NCI-H524 (cell line): ENCODE measurements around the gene RHOA.
"Not testable (repeated sequence)": the region's sequence is repeated elsewhere in the genome, so short reads cannot be mapped to it uniquely, and the experiment has no call there.

Experiments
- DNase-seq, 2 experiments: peaks; one replicate each; lab custom pipeline; 2025; lab: John Stamatoyannopoulos, UW

The RHOA gene

DNA sequence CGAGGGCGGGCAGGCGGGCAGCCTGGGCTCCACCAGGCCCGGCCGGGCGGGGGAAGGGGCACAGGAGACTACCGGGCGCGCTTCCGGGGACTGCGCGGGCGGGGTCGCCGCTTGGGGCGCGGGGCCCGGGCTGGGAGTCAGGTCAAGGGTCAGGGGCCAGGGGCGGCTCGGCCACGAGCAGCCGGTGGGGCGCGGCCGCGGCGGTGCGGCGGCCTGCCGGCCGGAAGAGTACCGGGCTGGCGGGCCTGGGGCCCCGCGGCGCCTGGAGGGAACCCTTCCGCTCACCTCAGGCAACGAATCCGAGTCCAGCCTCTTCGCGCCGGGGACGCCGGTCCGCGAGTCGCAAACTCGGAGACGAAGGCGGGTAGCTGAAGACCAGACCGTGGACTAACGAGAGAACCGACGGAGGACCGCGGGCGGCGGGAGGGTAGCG, 225 bp downstream of the RHOA start:
- DNase-seq: peak in 1 of 2 experiments; percentile 43

DNA sequence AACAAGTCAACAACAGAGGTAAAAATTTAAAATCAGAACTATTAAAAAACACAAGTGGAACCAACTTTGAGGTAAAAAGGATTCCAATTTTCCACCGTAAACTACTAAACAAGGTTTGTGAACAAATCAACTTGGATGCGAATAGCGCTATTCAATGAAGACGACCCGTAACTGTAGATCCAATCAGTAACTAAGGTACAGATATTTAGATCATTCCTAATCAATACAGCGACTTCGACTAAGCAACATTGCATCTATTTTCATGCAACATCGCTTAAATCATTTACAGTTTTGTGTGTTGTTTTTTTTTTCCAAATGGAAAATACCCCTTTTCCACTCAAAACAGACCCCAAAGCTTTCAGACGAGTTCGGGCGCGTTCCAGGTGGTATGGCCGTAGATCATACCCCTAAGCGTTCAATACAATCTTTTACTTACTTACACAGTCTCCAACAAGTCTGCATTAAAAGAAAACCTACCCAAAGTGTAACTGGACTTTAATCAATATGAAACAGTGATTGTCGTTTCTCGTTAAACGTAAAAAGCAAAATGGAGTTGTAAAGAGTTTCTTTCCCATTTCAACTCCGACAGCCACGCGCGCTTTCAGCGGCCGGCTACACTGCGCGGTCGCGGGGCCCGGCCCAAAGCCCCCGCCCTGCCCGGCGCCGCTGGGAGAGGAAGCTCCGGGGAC, 786 bp downstream of the RHOA start:
- no peak for DNase-seq

DNA sequence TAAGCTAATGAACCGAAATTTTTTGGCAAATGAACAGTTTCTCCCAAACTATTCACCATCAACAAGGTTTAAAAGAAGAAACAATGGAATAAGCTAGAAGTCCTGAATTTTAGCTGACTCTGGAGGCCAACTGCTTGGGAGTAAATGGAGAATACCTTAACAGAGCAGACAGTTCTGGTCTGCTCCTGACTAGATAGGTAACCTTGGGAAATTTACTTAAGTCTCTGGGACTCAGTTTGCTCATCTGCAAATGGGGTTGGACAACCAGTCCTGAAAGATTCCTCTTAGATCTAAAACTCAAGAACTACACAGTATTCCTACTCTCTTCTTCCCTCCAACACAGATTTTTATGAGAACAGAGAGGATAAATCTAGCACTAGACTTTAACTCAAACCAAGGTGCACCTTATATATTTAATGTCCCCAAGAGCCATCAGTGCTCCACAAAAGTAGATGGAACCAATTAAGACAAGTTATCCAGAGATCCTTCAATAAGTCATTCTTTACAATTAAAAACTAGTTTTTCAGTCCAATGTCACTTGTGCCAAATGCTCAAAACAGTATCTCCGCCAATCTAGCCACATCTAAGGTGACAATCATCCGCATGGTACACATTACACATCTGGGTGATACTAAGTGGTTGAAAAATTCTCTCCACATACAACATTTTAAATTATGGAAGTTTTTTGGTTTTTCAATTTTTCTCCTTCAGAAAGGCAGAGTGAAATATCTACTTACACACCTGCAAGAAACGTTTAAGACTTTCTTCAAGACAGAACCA, 1.5 kb downstream of the RHOA start:
- no peak for DNase-seq

DNA sequence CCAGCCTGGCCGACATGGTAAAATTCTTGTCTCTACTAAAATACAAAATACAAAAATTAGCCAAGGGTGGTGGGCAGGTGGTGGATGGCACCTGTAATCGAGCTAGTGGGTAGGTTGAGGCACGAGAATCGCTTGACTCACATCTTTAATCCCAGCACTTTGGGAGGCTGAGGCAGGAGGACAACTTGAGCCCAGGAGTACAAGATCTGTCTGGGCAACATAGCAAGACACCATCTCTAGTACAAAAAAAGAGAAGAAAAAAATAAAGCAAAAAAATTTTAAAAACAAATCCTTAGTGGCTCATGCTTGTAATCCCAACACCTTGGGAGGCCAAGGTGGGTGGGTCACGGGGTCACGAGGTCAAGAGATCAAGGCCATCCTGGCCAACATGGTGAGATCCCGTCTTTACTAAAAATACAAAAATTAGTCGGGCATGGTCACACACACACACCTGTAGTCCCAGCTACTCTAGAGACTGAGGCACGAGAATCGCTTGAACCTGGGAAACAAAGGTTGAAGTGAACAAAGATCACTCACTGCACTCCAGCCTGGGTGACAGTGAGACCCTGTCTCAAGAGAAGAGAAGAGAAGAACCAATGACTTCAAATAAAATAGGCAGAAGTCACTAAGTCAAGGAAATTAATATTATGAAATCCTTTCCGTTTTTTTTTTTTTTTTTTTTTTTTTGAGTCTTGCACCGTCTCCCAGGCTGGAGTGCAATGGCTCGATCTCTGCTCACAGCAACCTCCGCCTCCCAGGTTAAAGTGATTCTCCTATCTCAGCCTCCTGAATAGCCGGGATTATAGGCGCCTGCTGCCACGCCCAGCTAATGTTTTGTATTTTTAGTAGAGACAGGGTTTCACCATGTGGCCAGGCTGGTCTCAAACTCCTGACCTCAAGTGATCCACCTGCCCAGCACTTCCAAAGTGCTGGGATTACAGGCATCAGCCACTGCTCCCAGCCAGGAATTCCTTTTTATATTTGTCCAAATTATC, 4.9 kb downstream of the RHOA start:
- no peak for DNase-seq

DNA sequence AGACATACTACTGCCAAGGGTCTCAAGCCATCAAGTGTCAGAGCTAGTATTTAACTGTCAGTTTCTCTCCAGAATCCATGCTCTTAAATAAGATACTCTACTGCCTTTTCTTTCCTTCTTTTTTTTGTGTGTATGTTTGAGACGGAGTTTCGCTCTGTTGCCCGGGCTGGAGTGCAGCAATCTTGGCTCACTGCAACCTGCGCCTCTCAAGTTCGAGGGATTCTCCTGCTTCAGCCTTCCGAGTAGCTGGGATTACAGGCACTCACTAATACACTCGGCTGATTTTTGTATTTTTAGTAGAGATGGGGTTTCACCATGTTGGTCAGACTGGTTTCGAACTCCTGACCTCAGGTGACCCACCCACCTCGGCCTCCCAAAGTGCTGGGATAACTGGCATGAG, 6.2 kb downstream of the RHOA start:
- not testable (repeated sequence) for DNase-seq

DNA sequence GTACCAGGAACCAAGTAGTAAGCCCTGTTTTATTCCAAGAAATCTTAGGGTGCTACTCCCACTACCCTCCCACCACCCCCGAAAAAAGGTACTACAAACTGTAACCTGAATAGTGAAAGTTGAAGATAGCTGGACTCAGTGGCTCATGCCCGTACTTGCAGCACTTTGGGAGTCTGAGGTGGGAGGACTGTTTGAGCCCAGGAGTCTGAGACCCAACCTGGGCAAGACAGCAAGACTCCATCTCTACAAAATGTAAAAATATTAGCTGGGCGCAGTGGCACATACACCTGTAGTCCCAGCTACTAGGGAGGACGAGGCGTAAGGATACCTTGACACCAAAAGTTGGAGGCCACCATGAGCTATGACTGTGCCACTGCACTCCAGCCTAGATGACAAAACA, 7.9 kb downstream of the RHOA start:
- DNase-seq: no peak

DNA sequence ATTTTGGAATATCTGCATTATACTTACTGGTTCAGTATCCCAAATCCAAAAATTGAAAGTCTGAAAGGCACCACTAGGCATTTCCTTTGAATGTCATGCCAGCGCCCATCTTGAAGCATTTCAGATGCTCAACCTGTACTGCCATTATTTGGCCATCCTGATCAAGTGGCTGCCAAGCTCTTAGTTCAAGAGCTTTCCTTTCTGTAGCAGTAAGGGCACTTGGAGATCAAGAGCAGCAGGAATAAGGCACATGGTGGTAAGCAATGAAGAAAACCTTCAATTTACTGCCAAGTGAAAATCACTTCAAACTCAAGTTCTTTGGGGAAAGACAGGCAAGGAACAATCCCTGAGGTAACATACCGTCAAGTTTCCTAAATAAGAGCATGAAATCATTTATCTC, 10.0 kb downstream of the RHOA start:
- no peak for DNase-seq

DNA sequence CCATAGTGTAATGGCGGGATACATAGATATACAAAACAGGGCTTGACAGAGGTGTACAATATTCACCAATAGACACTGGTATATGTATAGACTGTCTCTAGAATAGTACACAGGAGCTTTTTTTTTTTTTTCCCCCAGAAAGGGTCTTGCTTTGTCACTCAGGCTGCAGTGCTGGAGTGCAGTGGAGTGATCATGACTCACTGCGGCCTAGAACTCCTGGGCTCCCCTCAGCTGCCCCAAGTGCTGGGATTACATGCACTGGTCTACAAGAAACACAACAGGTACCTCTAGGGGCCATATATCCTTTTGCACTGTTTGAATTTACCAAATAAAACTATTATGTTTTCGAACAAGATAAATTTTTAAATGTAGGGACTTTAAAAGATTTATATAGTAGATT, 12.3 kb downstream of the RHOA start:
- no peak for DNase-seq

DNA sequence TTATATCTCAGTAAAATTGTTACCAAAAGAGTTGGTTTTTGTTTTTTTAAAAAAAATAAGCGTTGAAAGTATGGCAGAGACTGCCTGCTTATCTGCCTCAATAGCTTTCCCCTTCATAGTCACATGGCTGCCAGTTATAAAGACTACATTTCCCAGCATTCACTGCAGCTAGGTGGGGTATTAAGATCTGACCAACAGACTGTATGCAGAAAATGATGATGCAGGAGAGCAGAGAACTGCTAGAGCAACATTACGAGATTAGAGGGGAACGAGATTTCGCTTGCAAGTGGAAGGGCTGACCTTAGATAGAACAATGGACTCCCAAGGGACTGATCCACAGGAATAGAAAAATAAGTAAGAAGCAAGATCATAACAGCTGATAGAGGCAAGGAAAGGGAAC, 14.3 kb downstream of the RHOA start:
- peak in 1 of 2 experiments; percentile 60 for DNase-seq

DNA sequence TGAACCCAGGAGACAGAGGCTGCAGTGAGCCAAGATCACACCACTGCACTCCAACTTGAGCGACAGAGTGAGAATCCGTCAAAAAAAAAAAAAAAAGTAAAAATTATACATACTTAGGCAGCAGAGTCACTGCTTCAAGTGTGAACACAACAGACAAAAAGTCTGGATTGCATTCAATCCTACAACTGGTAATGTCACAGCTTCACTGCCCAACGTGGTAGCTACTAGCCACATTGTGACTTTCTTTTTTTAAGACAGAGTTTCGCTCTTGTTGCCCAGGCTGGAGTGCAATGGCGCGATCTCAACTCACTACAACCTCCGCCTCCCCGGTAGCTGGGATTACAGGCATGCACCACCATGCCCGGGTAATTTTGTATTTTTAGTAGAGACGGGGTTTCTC, 20.5 kb downstream of the RHOA start:
- DNase-seq: not testable (repeated sequence)

DNA sequence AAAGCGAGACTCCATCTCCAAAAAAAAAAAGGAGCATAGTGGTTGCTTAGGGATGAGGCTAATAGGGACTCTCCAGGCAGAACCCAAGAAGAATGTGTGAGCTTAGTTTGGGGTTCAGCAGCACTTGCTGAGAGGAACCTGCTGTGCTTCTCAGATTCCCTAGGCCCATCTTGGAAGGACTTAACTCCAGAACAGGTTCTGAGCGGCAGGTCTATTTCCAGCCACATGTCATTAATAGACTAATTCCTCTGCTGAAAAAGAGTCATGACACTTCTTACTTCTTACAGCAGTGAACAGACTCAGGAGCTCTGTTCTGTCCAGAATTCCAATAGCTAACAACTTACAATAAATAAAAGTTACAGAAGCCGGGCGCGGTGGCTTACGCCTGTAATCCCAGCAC, 22.5 kb downstream of the RHOA start:
- DNase-seq: no peak

DNA sequence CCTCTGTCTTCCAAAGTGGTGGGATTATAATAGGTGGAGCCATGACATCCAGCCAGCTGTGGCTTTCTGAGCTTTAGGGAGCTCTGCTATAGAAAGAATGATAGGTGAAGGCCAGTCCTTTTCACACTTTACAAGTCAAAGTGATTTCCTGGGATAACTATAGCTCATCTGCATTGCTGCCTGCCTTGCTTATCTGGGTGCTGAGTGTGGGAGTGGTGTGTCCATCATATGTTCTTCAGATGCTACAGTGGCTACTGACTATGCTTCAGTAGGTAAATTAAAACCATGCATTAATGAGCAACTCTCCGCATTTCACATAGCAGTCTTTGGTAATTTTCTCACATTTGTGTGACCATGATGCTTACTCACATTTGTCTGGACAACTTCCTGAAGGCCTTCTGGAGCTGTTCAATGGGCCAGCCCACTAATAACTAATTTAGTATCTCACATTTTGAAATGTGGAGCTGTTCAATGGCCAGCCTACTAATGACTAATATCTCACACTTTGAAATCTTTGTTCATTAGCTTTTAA, 23.4 kb downstream of the RHOA start:
- DNase-seq: no peak

DNA sequence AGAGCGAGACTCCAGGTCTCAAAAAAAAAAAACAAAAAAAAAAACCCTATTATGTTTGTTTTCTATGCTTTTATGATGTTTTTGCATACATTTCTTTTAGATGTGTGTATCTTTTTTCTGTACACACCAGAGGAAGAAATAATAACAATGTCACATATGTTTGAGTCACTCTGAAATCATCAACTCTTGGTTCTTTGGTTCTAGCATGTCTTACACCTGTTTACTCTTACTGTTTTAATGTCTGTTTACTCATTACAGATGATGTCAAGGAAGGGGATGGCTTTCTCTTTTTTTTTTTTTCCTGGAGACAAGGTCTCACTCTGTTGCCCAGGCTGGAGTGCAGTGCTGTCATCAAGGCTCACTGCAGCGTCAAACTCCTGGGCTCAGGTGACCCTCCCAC, 24.1 kb downstream of the RHOA start:
- DNase-seq: no peak

DNA sequence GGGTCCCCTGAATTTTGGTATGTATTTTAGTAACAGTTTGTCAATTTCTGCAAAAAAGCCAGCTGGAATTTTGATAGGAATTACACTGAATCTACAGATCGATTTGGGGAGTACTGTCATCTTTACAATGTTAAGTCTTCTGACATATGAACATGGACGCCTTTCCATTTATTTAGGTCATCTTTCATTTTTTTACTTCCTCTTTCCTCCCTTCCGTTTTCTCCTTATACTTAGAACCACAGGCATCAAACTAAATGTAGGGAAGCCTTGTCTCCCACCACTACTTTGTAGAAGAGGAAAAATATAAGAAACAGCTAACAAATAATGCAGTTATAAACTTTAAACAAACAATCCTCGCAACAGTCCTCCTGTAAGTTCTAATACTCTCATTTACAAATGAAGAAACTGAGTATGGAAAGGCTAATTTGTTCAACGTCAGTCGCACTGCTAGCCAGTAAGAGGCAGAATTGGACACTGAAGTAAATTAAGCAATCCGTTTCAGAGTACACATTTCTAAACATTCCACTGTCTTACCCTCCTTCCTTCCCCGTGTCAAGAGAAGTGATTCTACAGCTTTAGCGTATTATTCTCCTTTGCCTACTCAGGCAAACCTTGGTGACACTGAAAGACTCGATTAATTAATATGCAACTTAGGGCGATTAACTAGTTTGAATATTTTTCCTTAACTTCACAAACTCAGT, 25.6 kb downstream of the RHOA start:
- DNase-seq: no peak

DNA sequence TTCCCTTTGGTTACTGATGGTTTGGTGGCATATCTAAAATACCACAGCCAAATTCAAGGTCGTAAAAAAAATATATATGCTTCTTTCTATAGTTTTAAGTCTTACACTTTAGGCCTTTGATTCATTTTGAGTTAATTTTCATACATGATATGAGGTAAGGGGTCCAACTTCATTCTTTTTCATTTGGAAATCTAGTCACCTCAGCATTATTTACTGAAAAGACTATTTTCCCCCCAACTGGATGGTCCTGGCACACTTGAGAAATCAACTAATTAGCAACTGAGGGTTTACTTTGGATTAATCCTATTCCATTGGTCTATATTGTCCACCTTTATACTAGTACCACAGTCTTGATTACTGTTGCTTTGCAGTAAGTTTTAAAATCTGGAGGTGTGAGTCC, 26.2 kb downstream of the RHOA start:
- no peak for DNase-seq

DNA sequence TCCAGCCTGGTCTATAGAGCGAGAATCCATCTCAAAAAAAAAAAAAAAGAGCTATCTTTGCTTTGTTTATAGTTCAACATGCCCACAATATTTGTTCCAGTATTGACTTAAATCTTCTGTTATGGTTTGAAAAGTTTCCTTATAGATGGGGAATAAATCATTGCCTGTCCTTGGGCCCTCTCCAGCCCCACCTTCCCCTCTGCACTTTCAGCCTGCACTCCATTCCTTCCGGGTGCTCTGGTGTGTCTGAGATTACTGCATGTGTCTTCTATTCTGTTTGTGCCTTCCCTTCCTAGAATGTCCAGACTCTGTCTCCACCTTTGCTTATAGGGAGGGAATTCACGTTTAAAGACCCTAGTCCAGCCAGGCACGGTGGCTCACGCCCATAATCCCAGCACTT, 28.4 kb downstream of the RHOA start:
- DNase-seq: no peak

DNA sequence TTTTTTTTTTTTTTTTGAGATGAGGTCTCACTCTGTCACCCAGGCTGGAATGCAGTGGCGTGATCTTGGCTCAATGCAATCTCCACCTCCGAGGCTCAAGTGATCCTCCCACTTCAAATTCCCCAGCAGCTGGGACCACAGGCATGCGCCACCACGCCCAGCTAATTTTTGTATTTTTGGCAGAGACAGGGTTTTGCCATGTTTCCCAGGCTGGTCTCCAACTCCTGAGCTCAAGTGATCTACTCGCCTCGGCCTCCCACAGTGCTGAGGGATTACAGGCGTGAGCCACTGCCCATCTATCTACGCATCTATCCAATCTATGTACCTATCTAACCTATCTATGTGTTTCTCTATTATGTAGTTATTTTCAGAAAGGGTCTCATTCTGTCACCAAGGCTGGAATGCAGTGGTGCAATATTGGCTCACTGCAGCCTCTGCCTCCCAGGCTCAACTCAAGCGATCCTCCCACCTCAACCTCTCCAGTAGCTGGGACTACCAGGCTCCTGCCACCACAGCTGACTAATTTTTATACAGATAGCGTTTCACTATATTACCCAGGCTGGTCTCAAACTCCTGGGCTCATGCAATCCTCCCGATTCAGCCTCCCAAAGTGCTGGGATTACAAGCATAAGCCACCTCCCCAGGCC, 33.4 kb downstream of the RHOA start:
- DNase-seq: no peak

DNA sequence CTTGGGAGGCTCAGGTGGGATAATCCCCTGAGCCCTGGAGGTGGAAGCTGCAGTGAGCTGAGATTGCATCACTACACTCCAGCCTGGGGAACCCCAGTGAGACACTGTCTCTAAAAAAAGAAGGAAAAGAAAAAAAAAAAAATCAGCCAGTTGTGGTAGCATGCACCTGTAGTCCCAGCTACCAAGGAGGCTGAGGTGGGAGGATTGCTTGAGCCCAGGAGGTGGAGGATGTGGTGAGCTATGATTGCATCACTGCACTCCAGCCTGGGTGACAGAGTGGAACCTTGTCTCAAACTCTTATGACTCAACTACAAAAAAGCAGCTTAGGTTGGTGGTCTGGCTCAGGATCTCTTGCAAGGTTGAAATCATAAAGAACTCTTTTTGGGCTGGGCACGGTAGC, 34.3 kb downstream of the RHOA start:
- DNase-seq: no peak

DNA sequence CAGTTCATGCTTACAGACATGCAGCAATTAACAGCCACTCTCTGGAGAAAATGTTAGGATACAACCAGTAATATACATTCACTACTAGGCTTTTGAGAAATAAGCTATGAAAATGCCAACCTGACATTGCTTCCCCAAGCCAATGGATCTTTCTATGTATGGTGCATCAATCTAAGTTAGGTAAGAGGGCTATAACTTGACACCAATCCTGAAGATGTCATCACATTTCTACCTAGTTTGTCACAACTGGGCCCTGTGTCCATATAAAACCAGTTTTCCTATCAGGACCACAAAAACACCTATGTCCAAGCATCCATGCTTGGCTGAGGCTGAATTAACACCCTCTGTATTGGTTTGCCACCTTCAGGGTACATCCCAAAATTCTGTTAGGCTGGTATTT, 39.8 kb downstream of the RHOA start:
- no peak for DNase-seq

DNA sequence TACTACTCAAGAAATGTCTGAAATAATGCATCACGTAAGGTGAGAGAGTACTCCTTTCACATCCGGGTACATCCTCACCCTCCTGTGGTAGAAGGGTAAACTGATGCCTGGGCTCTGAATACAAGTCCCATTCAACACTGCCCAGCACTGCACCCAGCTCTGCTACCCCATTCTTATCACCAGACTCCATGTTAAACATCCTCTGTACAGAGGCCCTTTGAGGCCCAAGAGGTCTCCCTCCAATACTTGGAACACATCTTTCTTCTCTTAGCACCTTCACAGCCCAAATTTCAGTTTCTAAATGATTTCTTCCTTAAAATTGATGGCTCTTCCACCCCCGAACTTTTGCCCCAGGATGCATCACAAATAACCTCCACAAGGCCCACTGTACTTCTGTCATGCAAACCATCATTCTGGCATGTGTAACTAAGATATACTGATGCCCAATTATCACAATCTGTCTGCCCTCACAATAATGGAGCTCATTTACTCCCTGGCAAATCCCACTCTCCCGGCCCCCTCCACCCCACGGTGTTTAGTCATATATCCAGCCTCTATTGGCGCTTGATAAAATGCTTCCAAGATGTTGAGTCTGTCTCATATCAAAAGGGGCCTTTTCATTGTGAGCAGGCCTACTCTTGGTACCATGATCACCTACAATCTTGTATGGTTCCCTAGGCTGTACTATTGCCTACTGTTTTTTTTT, 41.0 kb downstream of the RHOA start:
- no peak for DNase-seq
